ENCODE data around the gene ANXA7.

DNA sequence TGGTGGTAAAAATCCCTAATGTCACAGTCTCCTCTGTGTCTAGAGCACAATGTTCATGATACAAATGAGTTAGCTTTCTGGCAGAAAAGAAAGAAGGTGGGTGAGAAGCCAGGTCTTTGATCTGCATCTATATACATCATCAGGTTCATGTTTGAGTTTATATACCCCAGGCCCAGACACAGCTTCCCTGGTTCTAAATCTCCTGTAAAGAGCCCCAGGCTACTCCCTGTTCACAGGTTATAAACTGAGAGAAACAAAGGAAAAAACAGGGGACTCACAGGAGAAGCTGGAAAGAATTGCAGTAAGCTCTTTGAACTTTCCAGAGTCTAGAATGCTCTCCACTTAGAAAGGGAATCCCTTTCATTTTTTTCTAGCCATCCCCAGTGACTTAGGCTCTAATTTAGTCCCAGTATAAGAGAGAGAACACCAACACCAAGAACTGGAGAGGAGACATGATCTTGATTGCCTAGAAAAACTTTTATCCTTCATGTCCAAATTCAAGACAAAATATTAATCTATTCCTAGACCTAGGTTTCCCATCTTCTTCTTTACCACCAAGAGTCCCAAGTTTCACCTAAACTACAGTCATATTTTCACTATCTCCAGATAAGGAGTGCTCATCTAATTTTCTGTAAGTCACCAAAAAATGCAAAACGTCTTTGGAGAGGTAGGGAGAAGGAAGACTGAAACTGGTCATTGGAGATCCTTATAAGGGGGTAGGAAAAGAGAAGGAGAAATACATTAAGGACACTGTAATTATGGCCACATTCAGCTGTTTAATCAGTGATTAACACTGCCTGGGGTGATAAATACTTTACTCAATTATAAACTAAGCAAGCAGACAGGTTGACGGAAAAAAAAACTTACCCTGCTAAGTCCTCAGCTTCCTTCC, 19.0 kb upstream of the ANXA7 start:
- no peak for TF ChIP-seq RAD21 (conservative IDR thresholded peaks at IDR 0.05)
- TF ChIP-seq, protein P1, sequence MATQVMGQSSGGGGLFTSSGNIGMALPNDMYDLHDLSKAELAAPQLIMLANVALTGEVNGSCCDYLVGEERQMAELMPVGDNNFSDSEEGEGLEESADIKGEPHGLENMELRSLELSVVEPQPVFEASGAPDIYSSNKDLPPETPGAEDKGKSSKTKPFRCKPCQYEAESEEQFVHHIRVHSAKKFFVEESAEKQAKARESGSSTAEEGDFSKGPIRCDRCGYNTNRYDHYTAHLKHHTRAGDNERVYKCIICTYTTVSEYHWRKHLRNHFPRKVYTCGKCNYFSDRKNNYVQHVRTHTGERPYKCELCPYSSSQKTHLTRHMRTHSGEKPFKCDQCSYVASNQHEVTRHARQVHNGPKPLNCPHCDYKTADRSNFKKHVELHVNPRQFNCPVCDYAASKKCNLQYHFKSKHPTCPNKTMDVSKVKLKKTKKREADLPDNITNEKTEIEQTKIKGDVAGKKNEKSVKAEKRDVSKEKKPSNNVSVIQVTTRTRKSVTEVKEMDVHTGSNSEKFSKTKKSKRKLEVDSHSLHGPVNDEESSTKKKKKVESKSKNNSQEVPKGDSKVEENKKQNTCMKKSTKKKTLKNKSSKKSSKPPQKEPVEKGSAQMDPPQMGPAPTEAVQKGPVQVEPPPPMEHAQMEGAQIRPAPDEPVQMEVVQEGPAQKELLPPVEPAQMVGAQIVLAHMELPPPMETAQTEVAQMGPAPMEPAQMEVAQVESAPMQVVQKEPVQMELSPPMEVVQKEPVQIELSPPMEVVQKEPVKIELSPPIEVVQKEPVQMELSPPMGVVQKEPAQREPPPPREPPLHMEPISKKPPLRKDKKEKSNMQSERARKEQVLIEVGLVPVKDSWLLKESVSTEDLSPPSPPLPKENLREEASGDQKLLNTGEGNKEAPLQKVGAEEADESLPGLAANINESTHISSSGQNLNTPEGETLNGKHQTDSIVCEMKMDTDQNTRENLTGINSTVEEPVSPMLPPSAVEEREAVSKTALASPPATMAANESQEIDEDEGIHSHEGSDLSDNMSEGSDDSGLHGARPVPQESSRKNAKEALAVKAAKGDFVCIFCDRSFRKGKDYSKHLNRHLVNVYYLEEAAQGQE (IDR thresholded peaks at IDR 0.05; ENCODE audit: borderline replicate concordance): no peak
